Right lobe of liver (tissue), 4 donors: ENCODE data around the gene KAZN.

Source experiments
- POLR2A ChIP-seq: fragments of 450-650 bp; IDR thresholded peaks from one replicate; pipeline ENCODE4 v1.6.1; 2017; ENCODE audit warnings: antibody characterized with exemption, mild to moderate bottlenecking
- TF ChIP-seq, protein P1 (sequence below), 4 donors: fragments of 200-600 bp in 3 of 4; fragments of 450-650 bp in 1 of 4; IDR thresholded peaks; one replicate each; pipeline versions ENCODE4 v1.5.1 to v1.8.0; 2016 to 2022; ENCODE audit warnings: antibody characterized with exemption in 4 of 4, mild to moderate bottlenecking in 2 of 4
- donor health status: DM: no; HTN: no; CAD: no.
- donor health status: DM: no; HTN: no; CAD: no.
- donor health status: DM: no; HTN: yes; CAD: no.

GRCh38 chr1:14857436-14858195 is 259.1 kb downstream of the KAZN start:
- TF ChIP-seq POLR2A = no peak
- TF ChIP-seq, protein P1, sequence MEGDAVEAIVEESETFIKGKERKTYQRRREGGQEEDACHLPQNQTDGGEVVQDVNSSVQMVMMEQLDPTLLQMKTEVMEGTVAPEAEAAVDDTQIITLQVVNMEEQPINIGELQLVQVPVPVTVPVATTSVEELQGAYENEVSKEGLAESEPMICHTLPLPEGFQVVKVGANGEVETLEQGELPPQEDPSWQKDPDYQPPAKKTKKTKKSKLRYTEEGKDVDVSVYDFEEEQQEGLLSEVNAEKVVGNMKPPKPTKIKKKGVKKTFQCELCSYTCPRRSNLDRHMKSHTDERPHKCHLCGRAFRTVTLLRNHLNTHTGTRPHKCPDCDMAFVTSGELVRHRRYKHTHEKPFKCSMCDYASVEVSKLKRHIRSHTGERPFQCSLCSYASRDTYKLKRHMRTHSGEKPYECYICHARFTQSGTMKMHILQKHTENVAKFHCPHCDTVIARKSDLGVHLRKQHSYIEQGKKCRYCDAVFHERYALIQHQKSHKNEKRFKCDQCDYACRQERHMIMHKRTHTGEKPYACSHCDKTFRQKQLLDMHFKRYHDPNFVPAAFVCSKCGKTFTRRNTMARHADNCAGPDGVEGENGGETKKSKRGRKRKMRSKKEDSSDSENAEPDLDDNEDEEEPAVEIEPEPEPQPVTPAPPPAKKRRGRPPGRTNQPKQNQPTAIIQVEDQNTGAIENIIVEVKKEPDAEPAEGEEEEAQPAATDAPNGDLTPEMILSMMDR (IDR thresholded peaks at IDR 0.05) = no peak
